Neural progenitor cell (in vitro differentiated cells): ENCODE results near the gene TNFAIP1.

Experiments
- CTCF ChIP-seq: fragments of 200-600 bp; sonication (generic); IDR thresholded peaks from 2 replicates; pipeline ENCODE4 v1.5.1; 2017; ENCODE audit warnings: antibody characterized with exemption, mild to moderate bottlenecking
- EZH2phosphoT487 ChIP-seq: fragments of 200-600 bp; sonication (generic); IDR thresholded peaks from 2 replicates; pipeline ENCODE4 v1.6.1; 2017; ENCODE audit warnings: antibody characterized with exemption

GRCh38 chr17:28364665-28365363, 29.3 kb downstream of the TNFAIP1 start, which contains the start of gene SEBOX:
- TF ChIP-seq CTCF (no peak), EZH2phosphoT487 (no peak)
